CD4-positive, alpha-beta T cell treated with Interleukin-1 beta for 1 hour (primary cell): Measurements from ENCODE around the gene S1PR3.

Source experiments
- DNase-seq, 2 donors: peaks; one replicate each; pipeline ENCODE4 v3.0.0-alpha.2; 2020 to 2022

S1PR3 gene

GRCh38 chr9:89039104-89039465 lies 47.8 kb downstream of the S1PR3 start:
- no peak for DNase-seq

DNA sequence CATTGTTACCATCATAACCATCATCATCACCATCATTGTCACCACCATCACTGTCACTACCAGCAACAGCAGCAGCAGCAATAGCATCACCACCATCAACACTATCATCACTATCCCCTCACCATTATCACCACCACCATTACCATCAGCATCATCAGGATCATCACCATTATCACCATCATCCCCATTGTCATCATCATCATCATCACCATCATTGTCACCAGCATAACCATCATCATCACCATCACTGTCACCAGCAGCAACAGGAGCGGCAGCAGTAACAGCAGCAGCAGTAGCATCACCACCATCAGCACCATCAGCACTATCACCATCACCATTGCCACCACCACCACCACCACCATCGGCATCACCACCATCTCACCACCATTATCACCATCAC lies 48.4 kb downstream of the S1PR3 start:
- DNase-seq = no peak

GRCh38 chr9:89042984-89043383 lies 51.7 kb downstream of the S1PR3 start:
- no peak for DNase-seq

GRCh38 chr9:89044104-89044503 lies 52.8 kb downstream of the S1PR3 start:
- DNase-seq = no peak

- no peak for DNase-seq
These were observed 53.6 kb downstream of the S1PR3 start for GRCh38 chr9:89044881-89045280.

DNA sequence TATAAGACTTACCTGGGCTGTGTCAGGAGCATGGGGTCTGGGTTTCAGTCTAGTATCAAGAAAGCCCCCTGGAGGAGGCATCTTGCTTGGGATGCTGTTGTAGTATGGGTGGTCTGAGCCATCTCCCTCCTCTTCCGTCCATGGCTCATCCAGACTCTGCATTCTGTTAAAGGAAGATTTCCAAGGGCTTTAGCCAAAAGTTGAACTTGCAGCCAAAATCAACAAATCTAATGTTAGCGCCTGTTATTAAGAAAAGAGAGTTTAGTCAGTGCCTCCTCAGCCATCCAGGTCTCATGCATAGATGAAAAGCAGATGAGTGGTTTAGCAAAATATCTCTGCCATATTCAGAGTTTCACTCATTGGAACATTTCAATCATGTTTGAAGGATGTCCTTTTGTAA lies 55.6 kb downstream of the S1PR3 start:
- no peak for DNase-seq

GRCh38 chr9:89047667-89048066 lies 56.4 kb downstream of the S1PR3 start:
- DNase-seq = no peak

- no peak for DNase-seq
These were observed 57.3 kb downstream of the S1PR3 start for GRCh38 chr9:89048616-89049015.

DNA sequence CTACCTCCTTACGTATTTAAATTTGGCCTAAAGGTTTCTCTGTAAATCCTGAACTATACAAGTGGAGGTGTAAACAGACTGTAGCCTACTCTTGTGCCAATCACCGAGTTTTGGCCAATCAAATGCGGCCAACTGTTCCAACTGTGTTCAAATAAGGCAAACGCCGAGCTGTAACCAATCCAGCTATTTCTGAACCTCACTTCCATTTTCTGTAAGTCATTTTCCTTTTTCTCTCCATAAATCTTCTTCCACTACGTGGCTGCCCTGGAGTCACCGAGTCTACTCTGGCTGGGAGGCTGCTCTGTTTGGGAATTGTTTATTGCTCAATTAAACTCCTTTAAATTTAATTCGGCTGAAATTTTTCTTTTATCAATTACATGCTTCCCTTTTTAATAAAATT lies 58.4 kb downstream of the S1PR3 start:
- no peak for DNase-seq

DNA sequence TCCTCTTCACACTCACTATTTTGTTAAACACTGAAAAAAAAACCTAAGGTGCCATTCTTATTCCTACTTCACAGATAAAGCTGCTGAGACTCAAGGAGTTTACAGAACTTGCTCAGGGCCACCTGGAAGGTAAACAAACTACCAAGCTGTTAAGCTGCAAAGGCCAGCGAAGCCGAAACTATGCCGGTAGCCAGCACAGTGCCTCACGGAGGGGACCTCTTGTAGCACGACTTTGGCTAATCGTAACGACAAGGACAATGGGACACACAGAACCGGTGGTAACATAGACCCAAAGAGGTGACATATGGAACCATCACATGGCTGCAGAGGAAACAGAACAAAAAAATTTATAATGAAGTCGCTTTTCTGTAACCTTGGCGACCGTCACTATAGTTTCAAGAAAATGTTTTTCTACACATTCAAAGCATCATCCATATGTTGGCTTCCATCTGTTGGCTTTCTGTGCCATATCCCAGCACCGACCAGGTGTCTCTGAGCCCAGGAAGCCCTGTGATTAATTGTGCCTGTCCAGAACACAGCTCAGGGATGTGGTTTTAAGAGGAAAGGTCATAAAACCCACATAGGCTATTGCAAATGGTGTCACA lies 60.3 kb downstream of the S1PR3 start:
- no peak for DNase-seq

- DNase-seq = no peak
These were observed 61.3 kb downstream of the S1PR3 start for GRCh38 chr9:89052470-89053097.

DNA sequence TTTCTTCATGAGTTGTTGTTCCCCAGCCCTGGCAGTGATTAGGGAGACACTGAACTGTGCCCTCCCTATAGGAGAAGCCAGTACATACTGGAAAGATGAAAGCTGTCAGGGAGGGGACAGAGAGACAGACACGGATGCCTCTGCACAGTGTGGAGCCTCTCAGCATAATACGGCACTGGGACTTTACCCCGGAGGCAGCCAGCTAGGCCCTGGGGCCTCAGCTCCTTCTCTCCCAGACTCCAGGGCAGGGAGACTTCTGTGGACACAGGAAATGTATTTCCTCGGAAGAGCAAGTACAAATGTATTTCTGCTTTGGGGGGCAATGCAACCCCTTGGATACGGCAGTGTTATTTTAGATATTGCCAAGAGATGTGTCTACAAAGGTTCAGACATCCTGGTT lies 62.0 kb downstream of the S1PR3 start:
- DNase-seq = no peak
